Kidney (tissue), 14 donors: ENCODE measurements around the gene MMAA. TPM values are rescaled to one million over a fixed set of nuclear protein-coding genes. Genes with fewer than 3 reads are reported as not detected.

Experiments
- DNase-seq, 5 donors: peaks; one replicate each; pipeline ENCODE4 v3.0.0-alpha.2; 2013 to 2020
- FAIRE-seq: peaks from 2 replicates; lab custom pipeline; 2012; peaks lifted over from hg19 to GRCh38; lab: Jason Lieb, UNC
- H3K27ac ChIP-seq, 2 donors: one replicate each; pipeline ENCODE4 v1.7.0; 2013; ENCODE audit warnings: low read depth in 2 of 2, low read length in 2 of 2, inconsistent platforms in 1 of 2
- H3K27me3 ChIP-seq: one replicate; pipeline ENCODE4 v1.7.1; 2013; ENCODE audit warnings: low read length, inconsistent platforms; ENCODE audit not compliant: control insufficient read depth, insufficient read depth
- H3K36me3 ChIP-seq, 3 donors: one replicate each; pipeline versions ENCODE4 v1.7.0 to v1.7.1; 2013; ENCODE audit warnings: low read length in 3 of 3, control low read depth in 1 of 3, inconsistent platforms in 1 of 3; ENCODE audit not compliant: insufficient read depth in 3 of 3, control insufficient read depth in 2 of 3
- H3K4me1 ChIP-seq, 3 donors: one replicate each; pipeline versions ENCODE4 v1.7.0 to v1.7.1; 2013; ENCODE audit warnings: low read length in 3 of 3, inconsistent platforms in 1 of 3, low read depth in 1 of 3; ENCODE audit not compliant: control insufficient read depth in 2 of 3, insufficient read depth in 2 of 3
- H3K4me3 ChIP-seq, 3 donors: one replicate each; pipeline versions ENCODE4 v1.7.0 to v1.8.1; 2013; ENCODE audit warnings: low read length in 3 of 3, control low read depth in 1 of 3, inconsistent platforms in 1 of 3
- H3K9ac ChIP-seq, 3 donors: one replicate each; pipeline versions ENCODE4 v1.7.0 to v1.7.1; 2013; ENCODE audit warnings: low read length in 3 of 3, control low read depth in 1 of 3, inconsistent platforms in 1 of 3
- H3K9me3 ChIP-seq, 3 donors: one replicate each; pipeline versions ENCODE4 v1.7.0 to v1.7.1; 2013; ENCODE audit warnings: low read length in 3 of 3, control low read depth in 1 of 3, inconsistent platforms in 1 of 3; ENCODE audit not compliant: control insufficient read depth in 2 of 3, insufficient read depth in 1 of 3
- intact Hi-C: fragments of 100-400 bp; cut with DNase I; formaldehyde crosslinking; loops from one replicate; pipeline ENCODE4 v1.11.1; 2022
- polyA plus RNA-seq: library from polyadenylated mRNA; stranded (reverse); fragments of 350-450 nt; fragmentation: Illumina TruSeq; extraction: RNeasy Lipid Tissue Mini Kit (QIAGEN cat#74804); gene quantifications from one replicate; pipeline ENCODE4 v1.2.3, GENCODE V29; 2014; ENCODE audit warnings: low read depth, low replicate concordance; ENCODE audit not compliant: insufficient read depth
- total RNA-seq: library from RNA; stranded (reverse); fragmentation: NEBNext Ultra II Directional; extraction: Animal tissue kit (Norgen Biotek cat#: 25700); gene quantifications from one replicate; pipeline ENCODE4 v1.2.1, GENCODE V29; 2021
- TF ChIP-seq, protein P1 (sequence below): IDR thresholded peaks from 3 replicates; pipeline ENCODE4 v1.5.1; 2012; ENCODE audit warnings: mild to moderate bottlenecking, moderate library complexity, borderline replicate concordance; ENCODE audit not compliant: insufficient read depth; ENCODE audit errors: extremely low read depth
- donor health status: control.
- donor health status: control.
- donor health status: control.
- donor health status: control.
- donor health status: control.
- donor health status: DM: yes; HTN: yes; CAD: no.
- donor health status: Normal renal cell carcinoma (clear cell type).

Gene MMAA
- total and polyA plus RNA-seq, 2 donors from 2014 or later: 12.8 to 18.5 TPM

DNA sequence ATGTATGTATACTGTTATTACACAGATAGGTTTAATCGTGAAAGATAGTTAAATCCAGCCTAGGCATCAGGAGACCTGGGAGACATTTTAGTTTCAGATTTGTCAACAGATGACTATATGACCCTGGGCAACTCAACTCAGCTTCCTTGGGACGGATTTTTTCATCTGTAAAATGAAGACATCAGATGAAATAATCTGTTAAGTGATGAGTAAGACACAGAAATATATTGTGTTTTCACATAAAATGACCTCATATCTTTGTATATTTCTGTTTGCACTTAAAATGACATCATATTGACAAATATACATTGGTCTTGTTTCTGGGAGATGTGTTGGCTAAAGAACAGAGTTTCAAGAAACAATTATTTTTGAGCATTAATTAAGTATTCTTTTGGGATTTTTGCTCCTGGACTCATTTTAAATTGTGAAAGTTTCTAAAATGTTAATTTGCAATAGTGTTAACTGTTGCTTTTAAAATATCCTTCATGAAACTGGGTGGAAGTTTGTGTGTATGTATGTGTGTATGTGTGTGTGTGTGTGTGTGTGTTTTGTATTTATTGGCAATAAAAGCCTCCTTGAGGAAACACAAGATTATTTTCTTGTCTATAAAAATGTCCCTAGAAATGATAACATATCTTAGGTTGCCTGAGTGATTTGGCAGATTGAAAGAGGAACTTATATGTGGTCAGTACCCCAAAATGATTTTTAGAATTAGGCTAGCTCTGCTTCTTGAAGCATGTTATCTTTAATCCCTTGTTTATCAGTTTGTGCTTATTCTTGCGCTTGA is 29.1 kb upstream of the MMAA start:
- no peak overlapping the region for H3K9ac ChIP-seq
- TF ChIP-seq, protein P1, sequence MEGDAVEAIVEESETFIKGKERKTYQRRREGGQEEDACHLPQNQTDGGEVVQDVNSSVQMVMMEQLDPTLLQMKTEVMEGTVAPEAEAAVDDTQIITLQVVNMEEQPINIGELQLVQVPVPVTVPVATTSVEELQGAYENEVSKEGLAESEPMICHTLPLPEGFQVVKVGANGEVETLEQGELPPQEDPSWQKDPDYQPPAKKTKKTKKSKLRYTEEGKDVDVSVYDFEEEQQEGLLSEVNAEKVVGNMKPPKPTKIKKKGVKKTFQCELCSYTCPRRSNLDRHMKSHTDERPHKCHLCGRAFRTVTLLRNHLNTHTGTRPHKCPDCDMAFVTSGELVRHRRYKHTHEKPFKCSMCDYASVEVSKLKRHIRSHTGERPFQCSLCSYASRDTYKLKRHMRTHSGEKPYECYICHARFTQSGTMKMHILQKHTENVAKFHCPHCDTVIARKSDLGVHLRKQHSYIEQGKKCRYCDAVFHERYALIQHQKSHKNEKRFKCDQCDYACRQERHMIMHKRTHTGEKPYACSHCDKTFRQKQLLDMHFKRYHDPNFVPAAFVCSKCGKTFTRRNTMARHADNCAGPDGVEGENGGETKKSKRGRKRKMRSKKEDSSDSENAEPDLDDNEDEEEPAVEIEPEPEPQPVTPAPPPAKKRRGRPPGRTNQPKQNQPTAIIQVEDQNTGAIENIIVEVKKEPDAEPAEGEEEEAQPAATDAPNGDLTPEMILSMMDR: no peak
- DNase-seq: no peak
- no peak overlapping the region for H3K4me3 ChIP-seq
- no peaks in the 10 kb centered on the region for H3K36me3 ChIP-seq
- H3K4me1 ChIP-seq: no peaks in the 10 kb centered on the region
- FAIRE-seq: no peak
- no peak overlapping the region for H3K27ac ChIP-seq
- no peaks in the 10 kb centered on the region for H3K9me3 ChIP-seq
- intact Hi-C loops: no loop called here
- H3K27me3 ChIP-seq: no peaks in the 10 kb centered on the region

DNA sequence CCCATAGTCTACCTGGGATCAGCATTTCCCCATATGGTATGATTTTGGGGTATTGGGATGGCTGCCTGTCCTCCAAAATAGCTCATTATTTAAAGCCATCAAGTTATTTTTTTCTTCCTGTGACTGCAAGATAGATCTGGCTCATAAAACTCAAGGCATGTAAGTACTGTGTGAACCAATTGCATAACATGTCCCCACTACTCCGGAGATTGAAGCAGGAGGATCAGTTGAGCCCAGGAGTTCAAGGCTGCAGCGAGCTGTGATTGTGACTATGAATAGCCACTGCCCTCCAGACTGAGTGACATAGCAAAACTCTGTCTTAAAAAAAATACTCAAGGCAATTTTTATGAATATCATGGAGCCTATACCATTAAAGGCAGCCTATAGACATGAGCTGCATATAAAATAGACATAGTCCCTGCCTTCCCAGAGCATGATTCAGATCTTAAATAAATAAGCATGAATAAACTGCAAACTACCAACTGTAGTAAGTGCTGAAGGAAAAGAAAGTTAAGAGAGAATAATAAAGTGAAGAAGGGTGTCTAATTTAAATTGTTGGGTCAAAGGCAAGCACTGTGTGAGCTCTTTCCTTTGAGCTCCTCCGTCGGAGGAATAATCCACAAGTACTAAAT is 16.9 kb upstream of the MMAA start:
- Histone ChIP-seq H3K27me3 (no peaks in the 10 kb centered on the region), H3K27ac (no peak overlapping the region), H3K9ac (no peak overlapping the region), H3K36me3 (no peaks in the 10 kb centered on the region), H3K4me3 (no peak overlapping the region), H3K9me3 (no peaks in the 10 kb centered on the region), H3K4me1 (no peaks in the 10 kb centered on the region)
- FAIRE-seq (no peak), DNase-seq (peak in 1 of 5 donors; percentile 21)
- intact Hi-C loops: no loop called here
- TF ChIP-seq, protein P1: no peak

DNA sequence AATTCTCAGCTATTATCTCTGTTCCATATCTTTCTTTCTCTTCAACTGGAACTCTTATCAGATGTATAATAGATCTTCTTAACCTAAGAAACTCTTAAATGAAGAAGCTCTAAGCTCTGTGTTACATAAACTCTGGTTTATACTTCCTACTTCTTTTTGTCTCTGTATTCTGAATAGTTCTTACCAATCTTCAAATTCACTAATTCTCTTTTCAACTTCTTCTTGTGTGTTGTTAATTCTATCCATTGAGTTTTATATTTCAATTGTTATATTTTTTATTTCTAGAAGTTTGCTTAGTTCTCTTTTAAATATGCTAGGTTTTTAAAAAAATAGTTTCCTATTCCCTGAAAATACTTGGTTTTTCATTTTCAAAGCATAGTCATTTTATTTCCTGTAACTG is 13.2 kb upstream of the MMAA start:
- no peaks in the 10 kb centered on the region for H3K9me3 ChIP-seq
- H3K4me3 ChIP-seq: no peak overlapping the region
- intact Hi-C loops: no loop called here
- FAIRE-seq (peak; percentile 55), DNase-seq (no peak)
- H3K27me3 ChIP-seq: no peaks in the 10 kb centered on the region
- H3K9ac ChIP-seq: no peak overlapping the region
- no peak overlapping the region for H3K27ac ChIP-seq
- H3K36me3 ChIP-seq: no peaks in the 10 kb centered on the region
- TF ChIP-seq, protein P1: no peak
- no peaks in the 10 kb centered on the region for H3K4me1 ChIP-seq
